ENCODE data around the gene DNAJC8.
A peak's percentile ranks its signal among the peaks of the same experiment; 100 is the strongest.

The DNAJC8 gene

DNA sequence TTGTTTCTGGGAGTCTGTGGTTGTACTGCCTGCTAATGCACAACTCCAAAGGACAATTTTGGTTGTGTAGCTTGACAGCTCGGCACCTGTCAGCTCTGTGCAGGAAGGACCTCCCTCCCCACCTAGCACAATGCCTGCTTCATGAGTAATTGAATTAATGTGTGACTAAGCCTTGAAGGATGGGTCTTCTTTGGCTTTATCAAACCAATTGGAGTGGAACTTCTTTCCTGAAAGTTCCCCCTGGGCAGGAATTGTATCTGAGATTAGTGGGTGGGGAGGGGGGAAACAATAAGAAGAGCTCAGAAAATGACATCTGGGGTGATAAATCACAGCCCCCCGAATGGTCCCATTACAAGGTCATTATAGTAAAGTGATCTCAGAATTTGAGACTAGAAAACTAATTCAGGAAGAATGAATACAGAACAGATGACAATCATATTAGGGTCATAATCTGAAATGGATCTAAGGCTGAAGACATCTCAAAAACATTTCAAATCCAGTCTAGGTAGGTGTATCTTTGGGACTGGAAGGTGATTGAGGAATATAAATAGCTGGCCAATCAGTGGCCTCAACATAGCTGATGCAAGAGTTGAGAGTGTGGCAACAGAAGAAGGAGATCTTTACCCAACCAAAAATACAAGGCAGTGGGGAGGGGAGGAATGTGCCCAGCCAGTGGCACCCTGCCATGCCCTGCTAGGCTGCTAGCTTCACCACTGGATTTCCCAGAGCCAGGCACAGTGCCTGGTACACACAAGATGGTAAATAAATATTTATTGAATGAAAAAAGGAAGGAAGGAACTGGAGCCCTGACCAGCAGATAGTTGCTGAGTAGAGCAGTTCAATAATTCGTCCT, 16.4 kb upstream of the DNAJC8 start:
- DNase-seq: peak; percentile 31

DNA sequence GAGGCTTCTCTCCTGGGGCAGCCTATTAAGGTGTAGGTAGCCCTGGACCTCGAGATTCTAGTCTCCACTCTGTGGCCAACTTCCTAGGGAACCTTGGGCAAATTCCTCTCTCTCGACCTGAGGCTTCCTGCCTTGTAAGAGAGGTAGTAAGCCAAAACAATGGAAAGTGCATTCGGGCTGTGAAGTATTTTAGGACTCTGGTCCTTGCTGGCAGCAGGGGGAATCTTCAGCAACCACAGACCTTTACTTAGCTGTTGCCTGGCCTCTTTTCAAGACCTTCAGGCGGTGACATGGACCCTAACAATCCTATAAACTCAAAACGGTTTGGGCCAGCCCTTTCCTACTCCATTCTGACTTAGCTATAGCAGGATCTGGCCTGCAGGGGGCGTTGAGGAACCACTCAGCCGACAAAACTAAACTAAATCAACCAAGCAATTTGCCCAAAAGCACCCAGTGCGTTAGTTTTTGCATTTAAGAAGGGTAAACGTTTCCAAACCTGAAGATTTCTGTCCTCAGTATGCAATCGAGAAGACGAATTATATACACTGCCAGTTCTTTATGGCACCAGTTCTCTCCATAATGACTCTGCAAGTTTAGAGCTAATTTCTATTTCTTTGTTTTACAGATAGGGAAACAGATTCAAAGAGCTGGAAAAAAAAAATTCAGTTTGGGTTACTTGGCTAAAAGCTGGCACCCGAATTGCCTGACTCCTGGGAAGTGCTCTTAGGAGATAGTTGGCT, 15.6 kb upstream of the DNAJC8 start:
- peak; percentile 29 for DNase-seq

DNA sequence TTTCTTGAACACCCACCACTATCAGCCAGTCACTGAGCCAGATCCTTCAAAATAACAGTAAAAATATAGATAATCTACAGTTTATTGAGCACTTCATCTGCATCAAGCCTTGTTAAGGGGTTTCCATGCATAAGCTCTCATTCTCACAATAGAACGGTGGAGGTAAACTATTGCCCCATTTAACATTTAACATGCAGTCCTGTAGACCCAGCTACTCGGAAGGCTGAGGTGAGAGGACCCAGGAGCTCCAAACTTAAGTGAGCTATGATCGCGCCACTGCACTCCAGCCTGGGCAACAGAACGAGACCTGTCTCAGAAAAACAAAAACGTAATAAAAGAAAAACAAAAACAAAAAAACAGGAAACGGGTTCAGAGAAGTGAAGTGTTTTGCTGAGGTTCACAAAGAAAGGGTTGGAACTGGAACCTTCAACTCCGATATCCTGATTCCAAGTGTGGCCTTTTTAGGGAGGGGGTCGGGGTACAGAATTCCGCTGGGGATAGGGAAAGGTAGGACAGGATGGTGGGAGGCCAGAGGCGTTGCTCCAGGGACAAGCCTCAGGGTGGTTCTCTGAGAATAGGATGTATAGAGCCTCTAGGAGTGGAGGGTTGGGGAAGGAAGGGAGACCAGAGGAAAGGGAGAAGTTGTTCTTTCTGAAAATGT, 14.9 kb upstream of the DNAJC8 start:
- DNase-seq: no peak

- DNase-seq: no peak
Observed at GRCh38 chr1:28246427-28246832, 13.6 kb upstream of the DNAJC8 start.

- DNase-seq: no peak
Observed at GRCh38 chr1:28244549-28245251, 11.9 kb upstream of the DNAJC8 start.

- no peak for DNase-seq
Observed at GRCh38 chr1:28243685-28244311, 11.0 kb upstream of the DNAJC8 start.

DNA sequence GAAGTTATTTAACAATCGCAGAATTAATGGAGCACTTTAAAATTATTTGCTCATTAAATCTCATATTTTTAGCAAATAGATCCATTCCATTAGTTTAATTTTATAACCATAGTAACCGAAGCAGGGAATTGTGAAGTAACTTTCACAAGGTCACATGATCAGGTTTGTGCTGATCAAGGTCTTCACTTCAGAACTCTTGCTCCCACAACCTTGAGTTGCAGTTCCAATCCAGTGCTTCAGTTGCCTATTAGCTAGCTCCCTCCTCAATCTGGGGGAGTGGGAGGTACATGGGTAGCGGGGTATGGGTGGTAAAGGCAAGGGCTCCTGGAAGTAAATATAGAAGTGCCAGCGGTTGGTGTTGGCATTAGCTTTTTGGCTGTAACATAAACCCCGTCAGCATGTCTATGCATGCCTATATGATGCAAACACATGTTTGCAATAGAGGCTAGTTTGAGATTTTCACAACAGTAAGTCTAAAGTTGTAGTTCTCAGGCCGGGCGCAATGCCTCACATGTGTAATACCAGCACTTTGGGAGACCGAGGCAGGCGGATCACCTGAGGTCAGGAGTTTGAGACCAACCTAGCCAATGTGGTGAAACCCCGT, 8.9 kb upstream of the DNAJC8 start:
- DNase-seq: no peak

DNA sequence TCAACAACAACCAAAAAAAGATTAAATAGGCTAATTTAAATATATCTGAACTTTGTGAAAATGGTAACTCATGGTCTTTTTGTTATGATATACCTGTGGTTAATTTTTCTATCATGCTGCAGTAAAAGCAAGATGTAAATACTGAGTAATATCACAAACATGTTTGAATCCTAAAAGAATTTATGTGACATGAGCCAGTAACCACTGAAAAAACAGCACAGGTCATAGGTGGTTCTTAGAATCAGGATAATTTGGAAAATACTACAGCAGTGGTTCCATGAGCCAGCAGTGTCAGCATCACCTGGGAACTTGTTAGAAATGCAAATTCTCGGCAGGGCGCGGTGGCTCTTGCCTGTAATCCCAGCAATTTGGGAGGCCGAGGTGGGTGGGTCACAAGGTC, 7.2 kb upstream of the DNAJC8 start:
- DNase-seq: no peak

DNA sequence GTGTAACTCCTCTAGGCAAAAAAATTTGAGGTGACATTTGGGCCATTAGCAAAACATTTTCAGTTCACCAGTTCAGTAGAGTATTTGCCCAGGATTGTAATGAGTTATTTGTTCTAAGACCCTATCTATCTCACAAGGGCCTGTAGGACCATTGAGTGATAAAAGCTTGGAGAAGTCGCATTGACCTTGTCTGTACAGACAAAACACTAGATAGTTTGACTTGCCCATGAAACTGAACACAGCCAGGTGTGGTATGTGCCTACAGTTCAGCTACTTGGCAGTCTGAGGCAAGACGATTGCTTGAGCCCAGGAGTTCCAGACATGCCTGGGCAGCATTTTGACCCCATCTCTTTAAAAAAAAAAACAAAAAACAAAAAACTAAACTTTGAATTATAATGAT, 6.2 kb upstream of the DNAJC8 start:
- DNase-seq: no peak

GRCh38 chr1:28236656-28237322, 4.0 kb upstream of the DNAJC8 start:
- no peak for DNase-seq

DNA sequence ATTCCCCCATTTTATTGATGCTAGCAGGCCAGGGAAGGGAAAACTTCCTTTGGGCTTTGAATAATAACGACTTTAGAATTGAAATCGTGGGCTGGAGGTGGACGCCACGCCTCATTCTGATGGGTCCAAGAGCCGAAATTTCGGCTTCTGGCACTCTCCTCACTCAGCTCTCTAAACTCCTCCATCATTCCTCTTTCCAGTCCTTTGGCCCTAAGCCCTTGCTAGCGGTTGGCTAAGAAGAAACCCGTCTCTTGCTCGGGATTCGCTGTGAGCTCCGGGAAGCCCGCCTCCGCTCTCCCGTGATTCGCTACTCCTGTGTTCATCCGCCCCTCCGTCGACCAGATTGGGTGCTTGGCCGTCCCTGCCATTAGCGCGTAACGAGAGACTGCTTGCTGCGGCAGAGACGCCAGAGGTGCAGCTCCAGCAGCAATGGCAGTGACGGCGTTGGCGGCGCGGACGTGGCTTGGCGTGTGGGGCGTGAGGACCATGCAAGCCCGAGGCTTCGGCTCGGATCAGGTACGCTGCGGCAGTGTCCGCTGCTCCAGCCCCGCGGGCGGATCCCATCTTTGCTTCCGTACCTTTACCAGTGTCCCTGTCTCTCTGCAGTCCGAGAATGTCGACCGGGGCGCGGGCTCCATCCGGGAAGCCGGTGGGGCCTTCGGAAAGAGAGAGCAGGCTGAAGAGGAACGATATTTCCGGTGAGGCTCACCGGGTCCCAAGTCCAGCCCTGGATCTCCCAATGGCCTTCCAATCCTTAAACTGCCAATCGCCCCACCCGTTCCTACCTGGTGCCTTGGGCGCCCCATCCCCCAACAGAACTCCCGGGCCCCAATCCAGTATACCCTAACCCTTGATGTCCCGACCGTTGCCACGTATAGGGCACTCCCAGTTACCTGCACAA, 3.2 kb upstream of the DNAJC8 start, which contains the start of gene ATP5IF1:
ATP5IF1 (plus strand) TSS at position 370 of the 901 bp plus-strand sequence; CDS start at position 430, 60 bp downstream.
- peak; percentile 92 for DNase-seq

GRCh38 chr1:28233264-28233606, 406 bp upstream of the DNAJC8 start:
- no peak for DNase-seq

DNA sequence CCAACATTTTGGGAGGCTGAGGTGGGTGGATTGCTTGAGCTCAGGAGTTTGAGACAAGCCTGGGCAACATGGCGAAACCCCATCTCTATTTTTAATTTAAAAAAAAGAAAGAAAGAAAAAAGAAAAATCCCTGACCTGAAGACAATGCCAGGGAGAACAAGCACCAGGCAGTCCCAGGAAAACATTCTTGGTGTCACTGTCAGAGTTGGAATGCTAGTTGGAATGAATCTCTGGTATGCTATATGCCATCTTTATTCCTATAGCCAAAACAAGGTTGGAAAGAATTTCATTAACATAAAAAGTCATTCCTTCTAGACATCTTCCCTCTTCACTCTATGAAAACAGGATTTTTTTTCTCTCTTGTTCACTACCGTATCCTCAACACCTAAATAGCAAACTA, 2.8 kb downstream of the DNAJC8 start:
- DNase-seq: no peak

DNA sequence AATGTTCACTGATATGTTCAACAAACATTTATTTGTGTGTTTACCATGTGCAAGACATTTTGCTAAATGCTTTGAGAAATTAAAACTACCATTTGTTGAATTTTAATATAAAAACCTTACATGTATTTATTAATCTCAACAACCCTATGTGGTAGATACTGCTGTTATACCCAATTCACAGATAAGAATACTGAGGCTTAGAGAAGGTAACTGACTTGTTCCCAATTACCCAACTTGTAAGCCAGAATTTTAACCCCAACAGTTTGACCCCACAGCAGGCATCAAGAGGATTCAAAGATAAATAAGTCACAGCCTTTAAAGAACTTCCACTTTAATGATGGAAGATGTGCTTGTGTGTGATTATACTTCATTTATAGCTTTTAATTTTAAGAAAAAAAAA, 3.7 kb downstream of the DNAJC8 start:
- no peak for DNase-seq

- no peak for DNase-seq
Observed at GRCh38 chr1:28213315-28213714, 19.5 kb downstream of the DNAJC8 start.

GRCh38 chr1:28209700-28210099, 23.1 kb downstream of the DNAJC8 start:
- no peak for DNase-seq

DNA sequence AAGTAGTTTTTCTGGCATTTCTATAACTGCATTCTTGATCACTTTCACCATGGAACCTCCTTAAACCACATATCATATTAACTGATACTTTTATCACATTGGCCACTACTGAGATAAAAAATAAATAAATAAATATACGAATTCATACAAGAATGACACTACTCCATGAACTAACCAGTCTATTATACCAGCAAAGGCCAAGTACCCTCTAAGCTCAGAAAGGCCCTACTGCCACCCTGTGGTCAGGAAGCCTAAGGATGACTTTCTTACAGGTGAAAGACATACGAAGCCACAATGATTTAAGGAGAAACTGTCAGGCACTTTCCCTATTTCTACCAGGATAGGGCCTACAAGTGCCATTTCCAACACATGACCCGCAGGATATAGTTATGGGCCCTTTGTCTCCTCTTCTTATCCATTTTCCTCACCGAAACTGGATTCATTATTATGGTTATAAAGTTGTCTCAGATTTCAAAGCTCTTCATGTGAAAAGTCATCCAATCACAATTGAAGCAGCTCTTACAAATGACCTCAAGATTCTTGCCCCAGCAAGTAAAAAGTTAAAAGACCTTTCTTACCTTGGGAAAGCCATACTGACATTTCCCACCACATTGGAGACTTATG, 23.9 kb downstream of the DNAJC8 start:
- DNase-seq: no peak

- DNase-seq: no peak
Observed at GRCh38 chr1:28205243-28205642, 27.6 kb downstream of the DNAJC8 start.

DNA sequence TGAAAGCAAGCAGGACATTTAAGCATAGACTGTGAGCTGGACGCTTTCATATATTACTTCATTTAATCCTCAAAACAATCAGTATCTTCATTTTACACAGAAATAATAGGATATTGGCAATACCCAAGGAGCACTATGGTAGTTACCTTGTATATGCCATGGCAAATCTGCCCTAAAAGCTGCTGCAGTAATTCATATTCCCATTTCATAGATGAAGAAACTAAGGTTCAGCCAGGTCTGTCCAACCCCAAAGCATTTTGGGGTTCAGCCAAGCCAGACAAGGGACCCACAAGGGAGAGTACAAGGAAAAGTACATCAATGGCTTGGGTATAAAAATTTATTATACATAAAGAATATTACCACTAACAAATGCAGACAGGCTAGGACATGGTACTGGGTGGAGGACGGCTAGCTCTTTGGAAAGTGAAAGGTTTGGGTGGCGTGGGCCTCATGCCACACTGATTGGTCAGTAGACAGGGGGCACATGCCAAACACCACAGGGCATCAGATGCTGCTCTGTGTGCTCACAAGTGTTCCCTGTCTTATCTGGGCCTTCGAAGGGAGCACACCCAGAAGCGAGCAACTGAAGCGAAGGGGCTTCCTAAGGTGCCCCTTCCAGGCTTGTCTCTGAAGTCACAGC, 32.5 kb downstream of the DNAJC8 start:
- no peak for DNase-seq
